T-helper 2 cell (primary cell): Measurements from ENCODE around the gene FAM20C.

ENCODE experiments used
- DNase-seq, 5 experiments: peaks; one replicate each; pipeline versions ENCODE4 v3.0.0 to v3.0.0-alpha.2; 2012 to 2022

Gene FAM20C

GRCh38 chr7:261341-262250 is 69.2 kb downstream of the FAM20C start:
- no peak for DNase-seq

- no peak for DNase-seq
Observed at GRCh38 chr7:262251-262572, 69.8 kb downstream of the FAM20C start.

GRCh38 chr7:262631-263311 is 70.4 kb downstream of the FAM20C start:
- DNase-seq, result peak in 3 of 5 experiments; percentile 38 to 55 (median 54)

- DNase-seq, result peak in 3 of 5 experiments; percentile 13 to 61 (median 36)
Observed at GRCh38 chr7:263483-264351, 71.3 kb downstream of the FAM20C start.

- no peak for DNase-seq
Observed at GRCh38 chr7:264541-265191, 72.3 kb downstream of the FAM20C start.

- no peak for DNase-seq
Observed at GRCh38 chr7:265192-265997, 73.0 kb downstream of the FAM20C start.

GRCh38 chr7:265998-266850 is 73.9 kb downstream of the FAM20C start:
- DNase-seq, result no peak

- no peak for DNase-seq
Observed at GRCh38 chr7:266851-267840, 74.8 kb downstream of the FAM20C start.

- DNase-seq, result no peak
Observed at GRCh38 chr7:268991-269390, 76.6 kb downstream of the FAM20C start.

- DNase-seq, result no peak
Observed at GRCh38 chr7:269721-270120, 77.3 kb downstream of the FAM20C start.

GRCh38 chr7:270351-270983 is 78.1 kb downstream of the FAM20C start:
- DNase-seq, result no peak

GRCh38 chr7:271266-272107 is 79.1 kb downstream of the FAM20C start:
- DNase-seq, result no peak

GRCh38 chr7:272108-272615 is 79.8 kb downstream of the FAM20C start:
- no peak for DNase-seq

- no peak for DNase-seq
Observed at GRCh38 chr7:272631-273030, 80.3 kb downstream of the FAM20C start.

- DNase-seq, result no peak
Observed at GRCh38 chr7:273327-273726, 81.0 kb downstream of the FAM20C start.

GRCh38 chr7:274266-274665 is 81.9 kb downstream of the FAM20C start:
- no peak for DNase-seq

GRCh38 chr7:276230-276835 is 84.0 kb downstream of the FAM20C start:
- no peak for DNase-seq
